Activated naive CD4-positive, alpha-beta T cell treated with anti-CD3 and anti-CD28 coated beads for 36 hours (primary cell): ENCODE data around the gene RAB34. TPM values are rescaled to one million over a fixed set of nuclear protein-coding genes. Genes with fewer than 3 reads are reported as not detected.

Experiments used
- CTCF ChIA-PET: fragments of 350-600 bp; sonication (Branson Sonifier 250); formaldehyde crosslinking; loops from one replicate; lab custom pipeline; 2021; ENCODE audit warnings: antibody characterized with exemption; lab: Charles Lee
- DNase-seq: peaks from one replicate; pipeline ENCODE4 v3.0.0-alpha.2; 2020
- H3K27ac Mint-ChIP-seq: one replicate; pipeline ENCODE4 v1.8.0; 2021; ENCODE audit warnings: mild to moderate bottlenecking, mixed read lengths
- H3K27me3 Mint-ChIP-seq: one replicate; pipeline ENCODE4 v1.8.0; 2021; ENCODE audit warnings: low read depth, mixed read lengths
- H3K36me3 Mint-ChIP-seq: one replicate; pipeline ENCODE4 v1.8.0; 2021; ENCODE audit warnings: low read depth, mixed read lengths
- H3K4me1 Mint-ChIP-seq: one replicate; pipeline ENCODE4 v1.8.0; 2021; ENCODE audit warnings: low read depth, mixed read lengths
- H3K4me3 Mint-ChIP-seq: one replicate; pipeline ENCODE4 v1.8.0; 2021; ENCODE audit warnings: mild to moderate bottlenecking, moderate library complexity, mixed read lengths
- H3K9me3 Mint-ChIP-seq: one replicate; pipeline ENCODE4 v1.8.0; 2021; ENCODE audit warnings: mixed read lengths
- intact Hi-C: fragments of 100-400 bp; cut with micrococcal nuclease; formaldehyde crosslinking; loops from one replicate; pipeline ENCODE4 v1.15.1; 2023
- total RNA-seq, 2 experiments: library from RNA; stranded (reverse); gene quantifications; one replicate each; pipeline ENCODE4 v1.2.3, GENCODE V29; 2021

RAB34 gene
- total RNA-seq, 2 experiments from 2014 or later = 10.2 to 12.3 TPM

GRCh38 chr17:28735242-28735722 is 17.6 kb upstream of the RAB34 start:
- Mint-ChIP-seq H3K9me3 (peaks cover 3% of the 10 kb centered on the region), H3K36me3 (peaks cover 7% of the 10 kb centered on the region), H3K4me3 (no peak overlapping the region), H3K27me3 (no peaks in the 10 kb centered on the region), H3K4me1 (peaks cover 20% of the 10 kb centered on the region), H3K27ac (no peak overlapping the region)
- no peak for DNase-seq
- intact Hi-C loops = no loop called here
- CTCF ChIA-PET = interaction anchor here (0.8 to 1.7 kb wide), 5 partner anchors 8 to 29 kb away, joined by 3 to 6 read pairs (median 5); no protein-coding TSS in a partner anchor

- intact Hi-C loops = no loop called here
- H3K9me3 Mint-ChIP-seq = peaks cover 3% of the 10 kb centered on the region
- H3K27me3 Mint-ChIP-seq = no peaks in the 10 kb centered on the region
- H3K36me3 Mint-ChIP-seq = peaks cover 3% of the 10 kb centered on the region
- no peak overlapping the region for H3K27ac Mint-ChIP-seq
- peaks cover 21% of the 10 kb centered on the region for H3K4me1 Mint-ChIP-seq
- DNase-seq = no peak
- no peak overlapping the region for H3K4me3 Mint-ChIP-seq
- CTCF ChIA-PET = interaction anchor here (0.8 to 1.7 kb wide), 5 partner anchors 8 to 29 kb away, joined by 3 to 6 read pairs (median 5); no protein-coding TSS in a partner anchor
Observed at GRCh38 chr17:28734712-28735241, 17.1 kb upstream of the RAB34 start.

- no peak overlapping the region for H3K27ac Mint-ChIP-seq
- H3K4me3 Mint-ChIP-seq = no peak overlapping the region
- no peaks in the 10 kb centered on the region for H3K27me3 Mint-ChIP-seq
- no peaks in the 10 kb centered on the region for H3K9me3 Mint-ChIP-seq
- CTCF ChIA-PET = no interaction called here
- H3K36me3 Mint-ChIP-seq = peaks cover 2% of the 10 kb centered on the region
- H3K4me1 Mint-ChIP-seq = peaks cover 16% of the 10 kb centered on the region
- intact Hi-C loops = no loop called here
- no peak for DNase-seq
Observed at GRCh38 chr17:28733346-28733745, 15.7 kb upstream of the RAB34 start.

- DNase-seq = no peak
- intact Hi-C loops = loop anchor here (5.0 to 10.0 kb wide), 3 partner anchors 32 to 835 kb away; partner anchors contain the start of genes ABHD15, NUFIP2 and TP53I13
- Mint-ChIP-seq H3K4me3 (peak overlapping the region; percentile 1), H3K9me3 (no peaks in the 10 kb centered on the region), H3K27me3 (no peaks in the 10 kb centered on the region), H3K27ac (peak overlapping the region; percentile 32), H3K4me1 (peaks cover 15% of the 10 kb centered on the region), H3K36me3 (peaks cover 10% of the 10 kb centered on the region)
- CTCF ChIA-PET = interaction anchor here (1.2 to 3.9 kb wide), 2 partner anchors 22 to 165 kb away, joined by 7 to 30 read pairs; no protein-coding TSS in a partner anchor
Observed at GRCh38 chr17:28729950-28730330, 12.3 kb upstream of the RAB34 start.

- Mint-ChIP-seq H3K36me3 (peaks cover 20% of the 10 kb centered on the region), H3K4me1 (peaks cover 26% of the 10 kb centered on the region)
- intact Hi-C loops = loop anchor here (1.0 to 10.0 kb wide), 14 partner anchors 9 to 836 kb away; partner anchors contain the start of genes ABHD15, FLOT2, NUFIP2 and PROCA1
Observed at GRCh38 chr17:28728364-28729200, 10.9 kb upstream of the RAB34 start, which contains the start of gene NEK8. Gene NEK8 (plus strand): TSS chr17:28728788. CDS start chr17:28728814, 26 bp downstream.

GRCh38 chr17:28726627-28727491 is 9.2 kb upstream of the RAB34 start:
- intact Hi-C loops = loop anchor here (1.0 to 10.0 kb wide), 10 partner anchors 23 to 838 kb away; partner anchors contain the start of genes ABHD15, DHRS13, FAM222B and NUFIP2
- H3K27ac Mint-ChIP-seq = peak overlapping the region; percentile 99
- H3K27me3 Mint-ChIP-seq = no peaks in the 10 kb centered on the region
- H3K36me3 Mint-ChIP-seq = peaks cover 36% of the 10 kb centered on the region
- no peaks in the 10 kb centered on the region for H3K9me3 Mint-ChIP-seq
- peaks cover 40% of the 10 kb centered on the region for H3K4me1 Mint-ChIP-seq
- H3K4me3 Mint-ChIP-seq = peak overlapping the region; percentile 91
- CTCF ChIA-PET = interaction anchor here (0.5 to 7.2 kb wide), 46 partner anchors 9 to 397 kb away, joined by 3 to 353 read pairs (median 5); partner anchors contain the start of genes BLTP2, DHRS13, FAM222B and FLOT2
- peak; percentile 96 for DNase-seq

More at GRCh38 chr17:28728364-28729200, 10.9 kb upstream of the RAB34 start, which contains the start of gene NEK8:
- CTCF ChIA-PET = interaction anchor here (0.6 to 7.2 kb wide), 13 partner anchors 12 to 667 kb away, joined by 3 to 353 read pairs (median 14); partner anchors contain the start of genes DHRS13, FAM222B, PHF12 and TRAF4
- H3K27me3 Mint-ChIP-seq = no peaks in the 10 kb centered on the region
- H3K9me3 Mint-ChIP-seq = no peaks in the 10 kb centered on the region
- peak within 1 kb of the TSS; percentile 99 for H3K27ac Mint-ChIP-seq
- DNase-seq = peak; percentile 99
- H3K4me3 Mint-ChIP-seq = peak within 1 kb of the TSS; percentile 91

GRCh38 chr17:28726226-28726626 is 8.6 kb upstream of the RAB34 start, which contains the start of gene TLCD1:
Gene TLCD1 (minus strand): TSS chr17:28726233. CDS start chr17:28726097, 136 bp downstream.
- no peaks in the 10 kb centered on the region for H3K9me3 Mint-ChIP-seq
- H3K27ac Mint-ChIP-seq = peak within 1 kb of the TSS; percentile 99
- H3K4me3 Mint-ChIP-seq = peak within 1 kb of the TSS; percentile 91
- peak; percentile 80 for DNase-seq
- CTCF ChIA-PET = interaction anchor here (0.5 to 7.2 kb wide), 38 partner anchors 9 to 398 kb away, joined by 3 to 353 read pairs (median 5); partner anchors contain the start of genes BLTP2, DHRS13, FAM222B and FLOT2
- H3K4me1 Mint-ChIP-seq = peaks cover 45% of the 10 kb centered on the region
- intact Hi-C loops = loop anchor here (2.0 to 10.0 kb wide), 4 partner anchors 36 to 839 kb away; partner anchors contain the start of genes ABHD15, NUFIP2 and TP53I13
- no peaks in the 10 kb centered on the region for H3K27me3 Mint-ChIP-seq
- peaks cover 42% of the 10 kb centered on the region for H3K36me3 Mint-ChIP-seq

GRCh38 chr17:28725660-28726225 is 8.1 kb upstream of the RAB34 start:
- intact Hi-C loops = loop anchor here (2.0 to 10.0 kb wide), 4 partner anchors 37 to 839 kb away; partner anchors contain the start of genes ABHD15, NUFIP2 and TP53I13
- peaks cover 47% of the 10 kb centered on the region for H3K36me3 Mint-ChIP-seq
- no peaks in the 10 kb centered on the region for H3K9me3 Mint-ChIP-seq
- H3K4me3 Mint-ChIP-seq = peak overlapping the region; percentile 91
- peak overlapping the region; percentile 93 for H3K27ac Mint-ChIP-seq
- DNase-seq = peak; percentile 58
- CTCF ChIA-PET = interaction anchor here (0.8 to 7.2 kb wide), 27 partner anchors 13 to 398 kb away, joined by 3 to 353 read pairs (median 6); partner anchors contain the start of genes BLTP2, DHRS13, FAM222B and FLOT2
- H3K27me3 Mint-ChIP-seq = no peaks in the 10 kb centered on the region
- H3K4me1 Mint-ChIP-seq = peaks cover 47% of the 10 kb centered on the region

- Mint-ChIP-seq H3K27ac (peak overlapping the region; percentile 93), H3K9me3 (no peaks in the 10 kb centered on the region), H3K27me3 (no peaks in the 10 kb centered on the region), H3K4me3 (peak overlapping the region; percentile 91), H3K4me1 (peaks cover 50% of the 10 kb centered on the region), H3K36me3 (peaks cover 52% of the 10 kb centered on the region)
- intact Hi-C loops = loop anchor here (5.0 to 10.0 kb wide), 3 partner anchors 37 to 840 kb away; partner anchors contain the start of genes ABHD15, NUFIP2 and TP53I13
- CTCF ChIA-PET = interaction anchor here (2.2 to 7.2 kb wide), 4 partner anchors 23 to 223 kb away, joined by 6 to 353 read pairs (median 26); partner anchors contain the start of gene TRAF4
- DNase-seq = no peak
Observed at GRCh38 chr17:28725166-28725659, 7.5 kb upstream of the RAB34 start.

- peaks cover 58% of the 10 kb centered on the region for H3K36me3 Mint-ChIP-seq
- no peaks in the 10 kb centered on the region for H3K9me3 Mint-ChIP-seq
- CTCF ChIA-PET = interaction anchor here (2.2 to 7.2 kb wide), 2 partner anchors 23 to 40 kb away, joined by 6 to 353 read pairs; partner anchors contain the start of gene TRAF4
- DNase-seq = peak; percentile 42
- H3K27me3 Mint-ChIP-seq = no peaks in the 10 kb centered on the region
- H3K27ac Mint-ChIP-seq = peak overlapping the region; percentile 93
- peak overlapping the region; percentile 91 for H3K4me3 Mint-ChIP-seq
- intact Hi-C loops = loop anchor here (5.0 to 10.0 kb wide), 3 partner anchors 38 to 840 kb away; partner anchors contain the start of genes ABHD15, NUFIP2 and TP53I13
- H3K4me1 Mint-ChIP-seq = peaks cover 50% of the 10 kb centered on the region
Observed at GRCh38 chr17:28724500-28725165, 7.0 kb upstream of the RAB34 start.
